Measurements from ENCODE around the gene MAGEB2.
"Not testable (repeated sequence)": the region's sequence is repeated elsewhere in the genome, so short reads cannot be mapped to it uniquely, and the experiment has no call there.

Gene MAGEB2

GRCh38 chrX:30215357-30215843 is at the start of gene MAGEB2:
Gene MAGEB2, plus strand, starts transcription at chrX:30215563. Its CDS starts 3,018 bp downstream, at chrX:30218581.
- in situ Hi-C loops (cut with MboI; ENCODE audit: low sequenced_read_pairs) = no loop called here

GRCh38 chrX:30170900-30171299 is 44.5 kb upstream of the MAGEB2 start:
- in situ Hi-C loops (cut with MboI; ENCODE audit: low sequenced_read_pairs) = no loop called here

- in situ Hi-C loops (cut with MboI; ENCODE audit: low sequenced_read_pairs) = no loop called here
Measured at GRCh38 chrX:30181353-30181752, 34.0 kb upstream of the MAGEB2 start.

- in situ Hi-C loops (cut with MboI; ENCODE audit: low sequenced_read_pairs) = no loop called here
Measured at GRCh38 chrX:30183554-30183953, 31.8 kb upstream of the MAGEB2 start.

- in situ Hi-C loops (cut with MboI; ENCODE audit: low sequenced_read_pairs) = no loop called here
Measured at GRCh38 chrX:30190426-30190825, 24.9 kb upstream of the MAGEB2 start.

GRCh38 chrX:30193910-30194309 is 21.5 kb upstream of the MAGEB2 start:
- in situ Hi-C loops (cut with MboI; ENCODE audit: low sequenced_read_pairs) = not testable (repeated sequence)

GRCh38 chrX:30196322-30196721 is 19.0 kb upstream of the MAGEB2 start:
- in situ Hi-C loops (cut with MboI; ENCODE audit: low sequenced_read_pairs) = no loop called here

- in situ Hi-C loops (cut with MboI; ENCODE audit: low sequenced_read_pairs) = no loop called here
Measured at GRCh38 chrX:30212172-30212571, 3.2 kb upstream of the MAGEB2 start.

- in situ Hi-C loops (cut with MboI; ENCODE audit: low sequenced_read_pairs) = no loop called here
Measured at GRCh38 chrX:30217465-30217864, 2.1 kb downstream of the MAGEB2 start.

- in situ Hi-C loops (cut with MboI; ENCODE audit: low sequenced_read_pairs) = no loop called here
Measured at GRCh38 chrX:30219372-30219771, 4.0 kb downstream of the MAGEB2 start.

GRCh38 chrX:30220661-30221060 is 5.3 kb downstream of the MAGEB2 start:
- in situ Hi-C loops (cut with MboI; ENCODE audit: low sequenced_read_pairs) = no loop called here

GRCh38 chrX:30224536-30224935 is 9.2 kb downstream of the MAGEB2 start:
- in situ Hi-C loops (cut with MboI; ENCODE audit: low sequenced_read_pairs) = no loop called here

- in situ Hi-C loops (cut with MboI; ENCODE audit: low sequenced_read_pairs) = no loop called here
Measured at GRCh38 chrX:30228526-30228925, 13.2 kb downstream of the MAGEB2 start.

GRCh38 chrX:30230395-30230794 is 15.0 kb downstream of the MAGEB2 start, which contains the start of gene MAGEB3:
Gene MAGEB3, plus strand, starts transcription at chrX:30230657. Its CDS starts 5,268 bp downstream, at chrX:30235925.
- in situ Hi-C loops (cut with MboI; ENCODE audit: low sequenced_read_pairs) = no loop called here

- in situ Hi-C loops (cut with MboI; ENCODE audit: low sequenced_read_pairs) = no loop called here
Measured at GRCh38 chrX:30241724-30242415, 26.5 kb downstream of the MAGEB2 start, which contains the start of gene MAGEB4. Gene MAGEB4, plus strand, starts transcription at chrX:30242000. Its CDS starts 136 bp downstream, at chrX:30242136.

- in situ Hi-C loops (cut with MboI; ENCODE audit: low sequenced_read_pairs) = no loop called here
Measured at GRCh38 chrX:30246769-30247489, 31.6 kb downstream of the MAGEB2 start, which contains the start of gene MAGEB1. Gene MAGEB1, plus strand, starts transcription at chrX:30247146. Its CDS starts 3,348 bp downstream, at chrX:30250494.

- in situ Hi-C loops (cut with MboI; ENCODE audit: low sequenced_read_pairs) = no loop called here
Measured at GRCh38 chrX:30248854-30249253, 33.5 kb downstream of the MAGEB2 start.

- in situ Hi-C loops (cut with MboI; ENCODE audit: low sequenced_read_pairs) = no loop called here
Measured at GRCh38 chrX:30253257-30253656, 37.9 kb downstream of the MAGEB2 start.

GRCh38 chrX:30259927-30260326 is 44.6 kb downstream of the MAGEB2 start:
- in situ Hi-C loops (cut with MboI; ENCODE audit: low sequenced_read_pairs) = no loop called here

GRCh38 chrX:30261012-30261411 is 45.6 kb downstream of the MAGEB2 start:
- in situ Hi-C loops (cut with MboI; ENCODE audit: low sequenced_read_pairs) = no loop called here

GRCh38 chrX:30262763-30263162 is 47.4 kb downstream of the MAGEB2 start:
- in situ Hi-C loops (cut with MboI; ENCODE audit: low sequenced_read_pairs) = no loop called here

Data from HL-60/S4 treated with phorbol 12-myristate 13-acetate at 8.2 ng/mL for 4 days and 3 days (cell line).